Breast epithelium (tissue), 4 donors: ENCODE results near the gene IL22. TPM values are rescaled to one million over a fixed set of nuclear protein-coding genes. Genes with fewer than 3 reads are reported as not detected.

ENCODE experiments used
- DNase-seq, 2 donors: peaks; one replicate each; pipeline ENCODE4 v3.0.0-alpha.2; 2019; ENCODE audit warnings: low spot score in 2 of 2
- H3K27ac ChIP-seq, 2 donors: fragments of 200-600 bp; sonication (generic) in 1 of 2; one replicate each; pipeline ENCODE4 v1.5.1; 2016 to 2019; ENCODE audit warnings: mild to moderate bottlenecking in 1 of 2
- H3K27me3 ChIP-seq, 2 donors: fragments of 200-600 bp; sonication (generic) in 1 of 2; one replicate each; pipeline versions ENCODE4 v1.5.1 to v1.6.0; 2017 to 2019; ENCODE audit warnings: control low read depth in 1 of 2, mild to moderate bottlenecking in 1 of 2
- H3K36me3 ChIP-seq: fragments of 200-600 bp; one replicate; pipeline ENCODE4 v1.5.1; 2019
- H3K4me1 ChIP-seq, 2 donors: fragments of 200-600 bp; sonication (generic); one replicate each; pipeline ENCODE4 v1.5.1; 2016 to 2019; ENCODE audit warnings: control low read depth in 1 of 2
- H3K4me3 ChIP-seq, 3 donors: fragments of 200-600 bp; sonication (generic); 1 replicate in 2 of 3; 2 replicates in 1 of 3; pipeline ENCODE4 v1.5.1; 2016 to 2019; ENCODE audit warnings: mild to moderate bottlenecking in 3 of 3, moderate library complexity in 2 of 3
- H3K9me3 ChIP-seq, 2 donors: fragments of 200-600 bp; sonication (generic) in 1 of 2; one replicate each; pipeline ENCODE4 v1.5.1; 2016 to 2019; ENCODE audit warnings: control low read depth in 1 of 2
- CTCF ChIP-seq, 3 donors: fragments of 450-650 bp; IDR thresholded peaks; one replicate each; pipeline ENCODE4 v1.5.1; 2016 to 2017; ENCODE audit warnings: antibody characterized with exemption in 3 of 3, mild to moderate bottlenecking in 3 of 3, moderate library complexity in 3 of 3
- POLR2A ChIP-seq: fragments of 450-650 bp; IDR thresholded peaks from one replicate; pipeline ENCODE4 v1.6.1; 2016; ENCODE audit warnings: antibody characterized with exemption, mild to moderate bottlenecking, moderate library complexity
- POLR2AphosphoS5 ChIP-seq, 3 donors: sonication (generic); formaldehyde crosslinking; IDR thresholded peaks; one replicate each; pipeline ENCODE4 v1.6.1; 2017; ENCODE audit warnings: antibody characterized with exemption in 3 of 3
- intact Hi-C: fragments of 100-400 bp; cut with DNase I; formaldehyde crosslinking; loops from one replicate; pipeline ENCODE4 v1.15.1; 2023; ENCODE audit warnings: low total_unique reads
- total RNA-seq, 3 donors: library from RNA; depleted of rRNA; stranded (reverse); fragments of >200 nt; gene quantifications; one replicate each; pipeline ENCODE4 v1.1.0, GENCODE V29; 2016

Gene IL22
- total RNA-seq, 3 donors from 2014 or later: not detected

- no peak for DNase-seq
- H3K36me3 ChIP-seq: no peaks in the 10 kb centered on the region
- H3K27me3 ChIP-seq: no peaks in the 10 kb centered on the region
- TF ChIP-seq POLR2A (no peak), CTCF (IDR thresholded peaks at IDR 0.05) (no peak), POLR2AphosphoS5 (IDR thresholded peaks at IDR 0.05) (no peak)
- no peak overlapping the region for H3K4me3 ChIP-seq
- no peaks in the 10 kb centered on the region for H3K4me1 ChIP-seq
- intact Hi-C loops: no loop called here
- H3K9me3 ChIP-seq: no peaks in the 10 kb centered on the region
- H3K27ac ChIP-seq: no peak overlapping the region
Measured at GRCh38 chr12:68271346-68271745, 17.9 kb upstream of the IL22 start.

- no peak for DNase-seq
- no peaks in the 10 kb centered on the region for H3K36me3 ChIP-seq
Measured at GRCh38 chr12:68270358-68270757, 17.0 kb upstream of the IL22 start.

GRCh38 chr12:68269779-68270178 is 16.4 kb upstream of the IL22 start:
- no peak for DNase-seq
- Histone ChIP-seq H3K27ac (no peak overlapping the region), H3K4me3 (no peak overlapping the region), H3K36me3 (no peaks in the 10 kb centered on the region), H3K9me3 (no peaks in the 10 kb centered on the region), H3K27me3 (no peaks in the 10 kb centered on the region), H3K4me1 (no peaks in the 10 kb centered on the region)
- TF ChIP-seq POLR2AphosphoS5 (IDR thresholded peaks at IDR 0.05): no peak
- no peak for TF ChIP-seq CTCF (IDR thresholded peaks at IDR 0.05)
- no peak for TF ChIP-seq POLR2A
- intact Hi-C loops: no loop called here

More at GRCh38 chr12:68270358-68270757, 17.0 kb upstream of the IL22 start:
- no peaks in the 10 kb centered on the region for H3K27me3 ChIP-seq
- no peak overlapping the region for H3K4me3 ChIP-seq
- H3K27ac ChIP-seq: no peak overlapping the region
- intact Hi-C loops: no loop called here
- H3K4me1 ChIP-seq: no peaks in the 10 kb centered on the region
- H3K9me3 ChIP-seq: no peaks in the 10 kb centered on the region
- TF ChIP-seq POLR2A: no peak
- TF ChIP-seq CTCF (IDR thresholded peaks at IDR 0.05): no peak
- no peak for TF ChIP-seq POLR2AphosphoS5 (IDR thresholded peaks at IDR 0.05)

GRCh38 chr12:68268967-68269366 is 15.6 kb upstream of the IL22 start:
- DNase-seq: no peak
- H3K9me3 ChIP-seq: no peaks in the 10 kb centered on the region
- no peaks in the 10 kb centered on the region for H3K36me3 ChIP-seq
- TF ChIP-seq POLR2A (no peak), POLR2AphosphoS5 (IDR thresholded peaks at IDR 0.05) (no peak), CTCF (IDR thresholded peaks at IDR 0.05) (no peak)
- H3K4me3 ChIP-seq: no peak overlapping the region
- no peaks in the 10 kb centered on the region for H3K27me3 ChIP-seq
- intact Hi-C loops: no loop called here
- no peak overlapping the region for H3K27ac ChIP-seq
- no peaks in the 10 kb centered on the region for H3K4me1 ChIP-seq

GRCh38 chr12:68267892-68268396 is 14.5 kb upstream of the IL22 start:
- H3K36me3 ChIP-seq: no peaks in the 10 kb centered on the region
- TF ChIP-seq POLR2AphosphoS5 (IDR thresholded peaks at IDR 0.05) (no peak), CTCF (IDR thresholded peaks at IDR 0.05) (no peak), POLR2A (no peak)
- no peak overlapping the region for H3K27ac ChIP-seq
- no peaks in the 10 kb centered on the region for H3K9me3 ChIP-seq
- H3K4me3 ChIP-seq: no peak overlapping the region
- intact Hi-C loops: no loop called here
- DNase-seq: no peak
- H3K4me1 ChIP-seq: no peaks in the 10 kb centered on the region
- no peaks in the 10 kb centered on the region for H3K27me3 ChIP-seq
